Heart left ventricle (tissue), 13 donors: ENCODE measurements around the gene LTA.

Source experiments
- CTCF ChIP-seq, 12 donors: fragments of 200-600 bp; sonication (generic) in 4 of 12; IDR thresholded peaks; one replicate each; pipeline versions ENCODE4 v1.5.0 to v1.8.0; 2018 to 2022; ENCODE audit warnings: antibody characterized with exemption in 12 of 12, mild to moderate bottlenecking in 5 of 12
- POLR2A ChIP-seq, 2 donors: fragments of 450-650 bp; IDR thresholded peaks; one replicate each; pipeline ENCODE4 v1.6.1; 2017; ENCODE audit warnings: antibody characterized with exemption in 2 of 2, mild to moderate bottlenecking in 2 of 2, moderate library complexity in 2 of 2
- donor health status: ischemic (EF 13 %, LVEDD 7.1; RV severe dilation, severe dysfunction).
- donor health status: DM: no; HTN: yes; CAD: no.
- donor health status: DM: no; HTN: no; CAD: no.
- donor health status: ischemic (EF 25% LVEDD 6.9; RV normal size, moderate dysfunction).
- donor health status: ischemic (EF 25% LVEDD 5.7; RV mildly dilated, moderate dysfunction).
- donor health status: ischemic (EF 35%, LVEDD 5.7; RV mildly dilated, moderate dysfunction).
- donor health status: nonischemic (EF 11% LVEDD 7.7; RV severe dilation, severe dysfunction).
- donor health status: DM: yes; HTN: yes; CAD: no.
- donor health status: PGD.
- donor health status: ischemic (EF 29% LVEDD 5.4; RV normal size, mild dysfunction).
- donor health status: nonischemic (EF 23%, LVEDD 6.1; RV moderate dilation, normal function).

- TF ChIP-seq CTCF (IDR thresholded peaks at IDR 0.05), result no peak
- no peak for TF ChIP-seq POLR2A (IDR thresholded peaks at IDR 0.05)
Measured at GRCh38 chr6:31586008-31586407, 13.9 kb downstream of the LTA start, which contains the start of gene LST1.
